ENCODE results near the gene HHEX.

HHEX gene

GRCh38 chr10:92664322-92664721 is 25.4 kb upstream of the HHEX start:
- Histone ChIP-seq H3K4me2 (no peak overlapping the region), H3K9ac (no peak overlapping the region), H3K27me3 (ENCODE audit: insufficient read depth, low read depth) (no peaks in the 10 kb centered on the region), H4K20me1 (ENCODE audit: insufficient read depth) (no peaks in the 10 kb centered on the region), H3K4me3 (IDR thresholded peaks at IDR 0.05; ENCODE audit: insufficient read depth, low read depth, low read length) (no peak overlapping the region), H2AFZ (ENCODE audit: low read depth) (no peak overlapping the region), H3K4me1 (ENCODE audit: low read depth, poor library complexity, severe bottlenecking) (no peaks in the 10 kb centered on the region), H3K27ac (no peak overlapping the region), H3K36me3 (ENCODE audit: insufficient read depth) (no peaks in the 10 kb centered on the region), H3K79me2 (ENCODE audit: insufficient read depth, low read depth) (no peaks in the 10 kb centered on the region)
- TF ChIP-seq CTCF (conservative IDR thresholded peaks at IDR 0.05; ENCODE audit: low read depth, low read length) = no peak

GRCh38 chr10:92667078-92667477 is 22.7 kb upstream of the HHEX start:
- Histone ChIP-seq H3K4me1 (ENCODE audit: low read depth, poor library complexity, severe bottlenecking) (no peaks in the 10 kb centered on the region), H2AFZ (ENCODE audit: low read depth) (no peak overlapping the region), H3K4me3 (IDR thresholded peaks at IDR 0.05; ENCODE audit: insufficient read depth, low read depth, low read length) (no peak overlapping the region), H3K4me2 (no peak overlapping the region), H4K20me1 (ENCODE audit: insufficient read depth) (no peaks in the 10 kb centered on the region), H3K36me3 (ENCODE audit: insufficient read depth) (no peaks in the 10 kb centered on the region), H3K27ac (no peak overlapping the region), H3K27me3 (ENCODE audit: insufficient read depth, low read depth) (no peaks in the 10 kb centered on the region), H3K79me2 (ENCODE audit: insufficient read depth, low read depth) (no peaks in the 10 kb centered on the region), H3K9ac (no peak overlapping the region)
- TF ChIP-seq CTCF (conservative IDR thresholded peaks at IDR 0.05; ENCODE audit: low read depth, low read length) = no peak

GRCh38 chr10:92677708-92678107 is 12.0 kb upstream of the HHEX start:
- no peaks in the 10 kb centered on the region for H3K27me3 ChIP-seq (ENCODE audit: insufficient read depth, low read depth)
- no peaks in the 10 kb centered on the region for H3K36me3 ChIP-seq (ENCODE audit: insufficient read depth)

GRCh38 chr10:92678206-92678605 is 11.5 kb upstream of the HHEX start:
- no peaks in the 10 kb centered on the region for H3K79me2 ChIP-seq (ENCODE audit: insufficient read depth, low read depth)
- TF ChIP-seq CTCF (conservative IDR thresholded peaks at IDR 0.05; ENCODE audit: low read depth, low read length) = no peak
- no peak overlapping the region for H3K27ac ChIP-seq
- no peak overlapping the region for H2AFZ ChIP-seq (ENCODE audit: low read depth)
- H3K27me3 ChIP-seq (ENCODE audit: insufficient read depth, low read depth) = no peaks in the 10 kb centered on the region
- no peak overlapping the region for H3K4me3 ChIP-seq (IDR thresholded peaks at IDR 0.05; ENCODE audit: insufficient read depth, low read depth, low read length)
- no peaks in the 10 kb centered on the region for H3K4me1 ChIP-seq (ENCODE audit: low read depth, poor library complexity, severe bottlenecking)
- H4K20me1 ChIP-seq (ENCODE audit: insufficient read depth) = no peaks in the 10 kb centered on the region
- H3K36me3 ChIP-seq (ENCODE audit: insufficient read depth) = no peaks in the 10 kb centered on the region
- no peak overlapping the region for H3K4me2 ChIP-seq
- no peak overlapping the region for H3K9ac ChIP-seq

More at GRCh38 chr10:92677708-92678107, 12.0 kb upstream of the HHEX start:
- H3K9ac ChIP-seq = no peak overlapping the region
- no peak overlapping the region for H3K4me3 ChIP-seq (IDR thresholded peaks at IDR 0.05; ENCODE audit: insufficient read depth, low read depth, low read length)
- H3K4me1 ChIP-seq (ENCODE audit: low read depth, poor library complexity, severe bottlenecking) = no peaks in the 10 kb centered on the region
- H3K4me2 ChIP-seq = no peak overlapping the region
- H3K27ac ChIP-seq = no peak overlapping the region
- H2AFZ ChIP-seq (ENCODE audit: low read depth) = no peak overlapping the region
- H3K79me2 ChIP-seq (ENCODE audit: insufficient read depth, low read depth) = no peaks in the 10 kb centered on the region
- no peak for TF ChIP-seq CTCF (conservative IDR thresholded peaks at IDR 0.05; ENCODE audit: low read depth, low read length)
- H4K20me1 ChIP-seq (ENCODE audit: insufficient read depth) = no peaks in the 10 kb centered on the region
